H9 (cell line): Measurements from ENCODE around the gene MOAP1. TPM values are rescaled to one million over a fixed set of nuclear protein-coding genes. Genes with fewer than 3 reads are reported as not detected.
"Not testable (repeated sequence)": the region's sequence is repeated elsewhere in the genome, so short reads cannot be mapped to it uniquely, and the experiment has no call there.

ENCODE experiments used
- DNase-seq: peaks from one replicate; pipeline ENCODE4 v3.0.0-alpha.2; 2017
- H2AFZ ChIP-seq: one replicate; pipeline ENCODE4 v1.6.1; 2013; ENCODE audit warnings: mild to moderate bottlenecking, low read length, control low read depth, moderate library complexity
- H2AK5ac ChIP-seq: 2 replicates; pipeline ENCODE4 v1.6.1; 2013; ENCODE audit warnings: low read length, control low read depth, mixed read lengths; ENCODE audit not compliant: insufficient read length
- H2BK120ac ChIP-seq: one replicate; pipeline ENCODE4 v1.6.1; 2013; ENCODE audit warnings: low read depth, mild to moderate bottlenecking, low read length, control low read depth, inconsistent platforms; ENCODE audit not compliant: poor library complexity, severe bottlenecking
- H2BK12ac ChIP-seq: 2 replicates; pipeline ENCODE4 v1.6.1; 2013; ENCODE audit warnings: low read length, control low read depth, mixed read lengths, low read depth; ENCODE audit not compliant: insufficient read length
- H2BK15ac ChIP-seq: 2 replicates; pipeline ENCODE4 v1.6.1; 2013; ENCODE audit warnings: low read depth, low read length, control low read depth
- H2BK20ac ChIP-seq: one replicate; pipeline ENCODE4 v1.6.1; 2013; ENCODE audit warnings: low read depth, mild to moderate bottlenecking, low read length, control low read depth, inconsistent platforms; ENCODE audit not compliant: poor library complexity, severe bottlenecking
- H2BK5ac ChIP-seq: 2 replicates; pipeline ENCODE4 v1.6.1; 2013; ENCODE audit warnings: low read length, control low read depth, mixed read lengths; ENCODE audit not compliant: insufficient read length
- H3K14ac ChIP-seq: 2 replicates; pipeline ENCODE4 v1.6.1; 2013; ENCODE audit warnings: low read length, control low read depth; ENCODE audit not compliant: insufficient read depth
- H3K18ac ChIP-seq: 2 replicates; pipeline ENCODE4 v1.6.1; 2013; ENCODE audit warnings: low read depth, mild to moderate bottlenecking, mixed read lengths, low read length, control low read depth; ENCODE audit not compliant: insufficient read length
- H3K23ac ChIP-seq: 2 replicates; pipeline ENCODE4 v1.6.1; 2013; ENCODE audit warnings: low read length, control low read depth, mixed read lengths, low read depth; ENCODE audit not compliant: insufficient read length
- H3K23me2 ChIP-seq: 2 replicates; pipeline ENCODE4 v1.6.1; 2013; ENCODE audit warnings: low read depth, mild to moderate bottlenecking, mixed read lengths, low read length, control low read depth; ENCODE audit not compliant: insufficient read length, poor library complexity, severe bottlenecking
- H3K27ac ChIP-seq: 2 replicates; pipeline ENCODE4 v1.5.1; 2013; ENCODE audit warnings: low read length, control low read depth, mixed read lengths, low read depth; ENCODE audit not compliant: insufficient read length
- H3K27me3 ChIP-seq: 2 replicates; pipeline ENCODE4 v1.6.1; 2013; ENCODE audit warnings: low read length, control low read depth, inconsistent platforms; ENCODE audit not compliant: insufficient read depth
- H3K4ac ChIP-seq: 2 replicates; pipeline ENCODE4 v1.6.1; 2013; ENCODE audit warnings: low read depth, mild to moderate bottlenecking, control low read depth, inconsistent platforms, low read length, moderate library complexity
- H3K4me1 ChIP-seq: 2 replicates; pipeline ENCODE4 v1.6.1; 2013; ENCODE audit warnings: low read length, control low read depth, inconsistent platforms; ENCODE audit not compliant: insufficient read depth
- H3K4me2 ChIP-seq: 2 replicates; pipeline ENCODE4 v1.6.1; 2013; ENCODE audit warnings: low read length, control low read depth, mixed read lengths; ENCODE audit not compliant: insufficient read length, insufficient read depth
- H3K56ac ChIP-seq: 2 replicates; pipeline ENCODE4 v1.6.1; 2013; ENCODE audit warnings: low read depth, mild to moderate bottlenecking, mixed read lengths, low read length, control low read depth; ENCODE audit not compliant: insufficient read length
- H3K79me1 ChIP-seq: 2 replicates; pipeline ENCODE4 v1.6.1; 2013; ENCODE audit warnings: low read depth, mild to moderate bottlenecking, moderate library complexity, low read length, control low read depth, inconsistent platforms; ENCODE audit not compliant: insufficient read depth, poor library complexity, severe bottlenecking
- H3K79me2 ChIP-seq: 2 replicates; pipeline ENCODE4 v1.6.1; 2013; ENCODE audit warnings: low read length, control low read depth, inconsistent platforms; ENCODE audit not compliant: insufficient read depth
- H3K9ac ChIP-seq: 2 replicates; pipeline ENCODE4 v1.6.1; 2013; ENCODE audit warnings: low read length, control low read depth, mixed read lengths; ENCODE audit not compliant: insufficient read length; ENCODE audit errors: extremely low read depth
- H3K9me3 ChIP-seq: one replicate; pipeline ENCODE4 v1.6.1; 2013; ENCODE audit warnings: low read depth, low read length, inconsistent platforms; ENCODE audit not compliant: control insufficient read depth
- H3T11ph ChIP-seq: one replicate; pipeline ENCODE4 v1.6.1; 2013; ENCODE audit warnings: mild to moderate bottlenecking, low read length, control low read depth, inconsistent platforms
- H4K20me1 ChIP-seq: one replicate; pipeline ENCODE4 v1.6.1; 2013; ENCODE audit not compliant: control insufficient read depth, insufficient read length, insufficient read depth
- H4K5ac ChIP-seq: 2 replicates; pipeline ENCODE4 v1.6.1; 2013; ENCODE audit warnings: low read depth, mild to moderate bottlenecking, mixed read lengths, low read length, control low read depth; ENCODE audit not compliant: insufficient read length
- H4K8ac ChIP-seq: replicated peaks from 2 replicates; pipeline ENCODE4 v1.6.1; 2013; ENCODE audit warnings: low read length, control low read depth, mixed read lengths, low read depth; ENCODE audit not compliant: insufficient read length
- H4K91ac ChIP-seq: 2 replicates; pipeline ENCODE4 v1.6.1; 2013; ENCODE audit warnings: low read depth, mild to moderate bottlenecking, moderate library complexity, mixed read lengths, low read length, control low read depth; ENCODE audit not compliant: insufficient read length
- H3K27ac Mint-ChIP-seq, 3 experiments: 2 replicates in 2 of 3; 3 replicates in 1 of 3; pipeline ENCODE4 v1.8.0; 2020 to 2021; ENCODE audit warnings: mixed read lengths in 3 of 3, mild to moderate bottlenecking in 1 of 3, moderate library complexity in 1 of 3
- H3K27me3 Mint-ChIP-seq: 2 replicates; pipeline ENCODE4 v1.8.0; 2021; ENCODE audit warnings: low read depth, mild to moderate bottlenecking, moderate library complexity, mixed read lengths
- H3K36me3 Mint-ChIP-seq, 3 experiments: 2 replicates in 2 of 3; 3 replicates in 1 of 3; pipeline ENCODE4 v1.8.0; 2020 to 2021; ENCODE audit warnings: low read depth in 3 of 3, mixed read lengths in 3 of 3; ENCODE audit not compliant: insufficient read depth in 1 of 3
- H3K4me1 Mint-ChIP-seq, 2 experiments: 2 replicates each; pipeline ENCODE4 v1.8.0; 2020; ENCODE audit warnings: mixed read lengths in 2 of 2
- H3K4me3 Mint-ChIP-seq, 2 experiments: 2 replicates in 1 of 2; 3 replicates in 1 of 2; pipeline ENCODE4 v1.8.0; 2020 to 2021; ENCODE audit warnings: mild to moderate bottlenecking in 2 of 2, mixed read lengths in 2 of 2, moderate library complexity in 1 of 2
- H3K9me3 Mint-ChIP-seq, 2 experiments: 2 replicates in 1 of 2; 3 replicates in 1 of 2; pipeline ENCODE4 v1.8.0; 2020; ENCODE audit warnings: mild to moderate bottlenecking in 2 of 2, mixed read lengths in 2 of 2, moderate library complexity in 1 of 2
- WGBS: extraction: QIAGEN DNeasy Blood & Tissue Kit; methylation state at CpG from one replicate; pipeline ENCODE4 v1.1.7; 2013; ENCODE audit warnings: missing lambda C conversion rate, low lambda C conversion rate, mixed read lengths; ENCODE audit not compliant: insufficient read length; ENCODE audit errors: extremely low coverage; 5-methylcytosine and 5-hydroxymethylcytosine counted together
- total RNA-seq: library from RNA; stranded (reverse); gene quantifications from 2 replicates; pipeline ENCODE4 v1.2.1, GENCODE V29; 2021

The MOAP1 gene
- total RNA-seq, 1 experiment from 2014 or later: 13.6 TPM

GRCh38 chr14:93158349-93158748 is 26.3 kb downstream of the MOAP1 start:
- not testable (repeated sequence) for H4K5ac ChIP-seq, H3K23ac ChIP-seq, H4K91ac ChIP-seq, H2AFZ ChIP-seq, H3K23me2 ChIP-seq, H3K4me1 ChIP-seq, H3K9ac ChIP-seq, H3K4ac ChIP-seq, H3K4me1 Mint-ChIP-seq, H3K27me3 Mint-ChIP-seq, H3K27me3 ChIP-seq, H3K27ac ChIP-seq, H3T11ph ChIP-seq, H3K14ac ChIP-seq, H3K79me1 ChIP-seq, H2BK120ac ChIP-seq, H3K9me3 ChIP-seq, H3K9me3 Mint-ChIP-seq, H3K4me2 ChIP-seq, H3K4me3 Mint-ChIP-seq, H4K8ac ChIP-seq, H3K36me3 Mint-ChIP-seq, H2AK5ac ChIP-seq, H3K18ac ChIP-seq, H2BK15ac ChIP-seq, H2BK20ac ChIP-seq, H2BK12ac ChIP-seq, DNase-seq, H3K27ac Mint-ChIP-seq, H3K56ac ChIP-seq, H2BK5ac ChIP-seq, H4K20me1 ChIP-seq, H3K79me2 ChIP-seq
- WGBS: no CpG with 5 or more reads among the region's 7 CpGs
